ENCODE measurements around the gene SMCHD1. TPM values are rescaled to one million over a fixed set of nuclear protein-coding genes. Genes with fewer than 3 reads are reported as not detected.
A peak's percentile ranks its signal among the peaks of the same experiment; 100 is the strongest.
"Not testable (repeated sequence)": the region's sequence is repeated elsewhere in the genome, so short reads cannot be mapped to it uniquely, and the experiment has no call there.

Gene SMCHD1
- total and polyA plus RNA-seq, 3 experiments from 2014 or later, result 42.9 to 93.7 (median 89.5) TPM

GRCh38 chr18:2847317-2848246, 192.1 kb downstream of the SMCHD1 start:
- H3K4me1 Mint-ChIP-seq, result peaks cover 17 to 27% (median 25%) of the 10 kb centered on the region in 3 donors
- peak overlapping the region; percentile 75 to 91 (median 84) for H3K4me3 Mint-ChIP-seq
- peak overlapping the region; percentile 46 for H3K4me3 ChIP-seq (ENCODE audit: low read length)
- H3K9me3 Mint-ChIP-seq, result no peaks in the 10 kb centered on the region
- H3K36me3 Mint-ChIP-seq, result peaks cover 0 to 1% (median 0%) of the 10 kb centered on the region in 3 donors
- H3K36me3 ChIP-seq (ENCODE audit: insufficient read depth, low read length), result no peaks in the 10 kb centered on the region
- H3K27me3 Mint-ChIP-seq, result peaks cover 41 to 52% of the 10 kb centered on the region in 2 donors
- H3K27ac ChIP-seq (ENCODE audit: low read depth, low read length), result no peak overlapping the region
- H3K27ac Mint-ChIP-seq, result peak overlapping the region in 1 of 8 donors; percentile 5
- ChIA-PET POLR2A (interaction anchor here (0.7 kb wide), 1 partner anchor 42 kb away, joined by 7 read pairs; no protein-coding TSS in a partner anchor), CTCF (interaction anchor here (0.8 to 1.3 kb wide), 3 partner anchors 10 to 106 kb away, joined by 3 read pairs; no protein-coding TSS in a partner anchor)
- H3K9me3 ChIP-seq (ENCODE audit: low read length), result no peaks in the 10 kb centered on the region
- H3K4me1 ChIP-seq (ENCODE audit: insufficient read depth, low read length), result peaks cover 17% of the 10 kb centered on the region
- H3K27me3 ChIP-seq (ENCODE audit: insufficient read depth, low read length, poor library complexity, severe bottlenecking), result peaks cover 18% of the 10 kb centered on the region
- peak in 1 of 5 donors; percentile 9 for DNase-seq

GRCh38 chr18:2848247-2849246, 193.0 kb downstream of the SMCHD1 start:
- peaks cover 17 to 27% (median 25%) of the 10 kb centered on the region in 3 donors for H3K4me1 Mint-ChIP-seq
- ChIA-PET POLR2A (interaction anchor here (0.7 kb wide), 1 partner anchor 43 kb away, joined by 7 read pairs; no protein-coding TSS in a partner anchor), CTCF (interaction anchor here (0.8 to 1.3 kb wide), 3 partner anchors 11 to 107 kb away, joined by 3 read pairs; no protein-coding TSS in a partner anchor)
- Histone ChIP-seq H3K4me1 (ENCODE audit: insufficient read depth, low read length) (peaks cover 17% of the 10 kb centered on the region), H3K4me3 (ENCODE audit: low read length) (no peak overlapping the region), H3K27ac (ENCODE audit: low read depth, low read length) (no peak overlapping the region), H3K9me3 (ENCODE audit: low read length) (no peaks in the 10 kb centered on the region), H3K36me3 (ENCODE audit: insufficient read depth, low read length) (no peaks in the 10 kb centered on the region), H3K27me3 (ENCODE audit: insufficient read depth, low read length, poor library complexity, severe bottlenecking) (peaks cover 18% of the 10 kb centered on the region)
- peaks cover 0 to 1% (median 0%) of the 10 kb centered on the region in 3 donors for H3K36me3 Mint-ChIP-seq
- peak overlapping the region in 1 of 8 donors; percentile 5 for H3K27ac Mint-ChIP-seq
- peaks cover 40 to 56% of the 10 kb centered on the region in 2 donors for H3K27me3 Mint-ChIP-seq
- peak overlapping the region; percentile 61 to 91 (median 84) for H3K4me3 Mint-ChIP-seq
- DNase-seq, result no peak
- H3K9me3 Mint-ChIP-seq, result no peaks in the 10 kb centered on the region

- Mint-ChIP-seq H3K27ac (peak overlapping the region in 1 of 8 donors; percentile 11), H3K4me1 (peaks cover 17 to 25% (median 23%) of the 10 kb centered on the region in 3 donors), H3K27me3 (peaks cover 37 to 54% of the 10 kb centered on the region in 2 donors), H3K36me3 (peaks cover 0 to 1% (median 0%) of the 10 kb centered on the region in 3 donors), H3K9me3 (no peaks in the 10 kb centered on the region), H3K4me3 (no peak overlapping the region)
- no peak overlapping the region for H3K4me3 ChIP-seq (ENCODE audit: low read length)
- H3K9me3 ChIP-seq (ENCODE audit: low read length), result no peaks in the 10 kb centered on the region
- CTCF ChIA-PET, result no interaction called here
- no peak for DNase-seq
- POLR2A ChIA-PET, result no interaction called here
- H3K4me1 ChIP-seq (ENCODE audit: insufficient read depth, low read length), result peaks cover 17% of the 10 kb centered on the region
- no peak overlapping the region for H3K27ac ChIP-seq (ENCODE audit: low read depth, low read length)
- peaks cover 18% of the 10 kb centered on the region for H3K27me3 ChIP-seq (ENCODE audit: insufficient read depth, low read length, poor library complexity, severe bottlenecking)
- no peaks in the 10 kb centered on the region for H3K36me3 ChIP-seq (ENCODE audit: insufficient read depth, low read length)
These were observed 195.3 kb downstream of the SMCHD1 start for GRCh38 chr18:2850816-2851215.

- Histone ChIP-seq H3K27me3 (ENCODE audit: insufficient read depth, low read length, poor library complexity, severe bottlenecking) (peaks cover 18% of the 10 kb centered on the region), H3K36me3 (ENCODE audit: insufficient read depth, low read length) (no peaks in the 10 kb centered on the region), H3K9me3 (ENCODE audit: low read length) (no peaks in the 10 kb centered on the region), H3K27ac (ENCODE audit: low read depth, low read length) (no peak overlapping the region), H3K4me3 (ENCODE audit: low read length) (no peak overlapping the region), H3K4me1 (ENCODE audit: insufficient read depth, low read length) (peaks cover 17% of the 10 kb centered on the region)
- no peak overlapping the region for H3K27ac Mint-ChIP-seq
- DNase-seq, result no peak
- no peaks in the 10 kb centered on the region for H3K9me3 Mint-ChIP-seq
- CTCF ChIA-PET, result no interaction called here
- POLR2A ChIA-PET, result no interaction called here
- no peak overlapping the region for H3K4me3 Mint-ChIP-seq
- H3K36me3 Mint-ChIP-seq, result peaks cover 0 to 1% (median 0%) of the 10 kb centered on the region in 3 donors
- peaks cover 31 to 54% of the 10 kb centered on the region in 2 donors for H3K27me3 Mint-ChIP-seq
- H3K4me1 Mint-ChIP-seq, result peaks cover 11 to 23% (median 17%) of the 10 kb centered on the region in 3 donors
These were observed 196.2 kb downstream of the SMCHD1 start for GRCh38 chr18:2851771-2852170.

- H3K27ac ChIP-seq (ENCODE audit: low read depth, low read length); H3K4me3 ChIP-seq (ENCODE audit: low read length); H3K4me3 Mint-ChIP-seq; H3K9me3 ChIP-seq (ENCODE audit: low read length); H3K36me3 Mint-ChIP-seq; H3K9me3 Mint-ChIP-seq; DNase-seq; POLR2A ChIA-PET; H3K36me3 ChIP-seq (ENCODE audit: insufficient read depth, low read length); CTCF ChIA-PET; H3K27ac Mint-ChIP-seq: not testable (repeated sequence)
- peaks cover 31 to 59% of the 10 kb centered on the region in 2 donors for H3K27me3 Mint-ChIP-seq
- Histone ChIP-seq H3K4me1 (ENCODE audit: insufficient read depth, low read length) (peaks cover 15% of the 10 kb centered on the region), H3K27me3 (ENCODE audit: insufficient read depth, low read length, poor library complexity, severe bottlenecking) (peaks cover 18% of the 10 kb centered on the region)
- peaks cover 11 to 23% (median 16%) of the 10 kb centered on the region in 3 donors for H3K4me1 Mint-ChIP-seq
These were observed 196.9 kb downstream of the SMCHD1 start for GRCh38 chr18:2852460-2852859.

GRCh38 chr18:2853173-2853925, 197.8 kb downstream of the SMCHD1 start:
- Histone ChIP-seq H3K27ac (ENCODE audit: low read depth, low read length) (peak overlapping the region; percentile 67), H3K4me3 (ENCODE audit: low read length) (no peak overlapping the region), H3K27me3 (ENCODE audit: insufficient read depth, low read length, poor library complexity, severe bottlenecking) (peaks cover 18% of the 10 kb centered on the region), H3K36me3 (ENCODE audit: insufficient read depth, low read length) (no peaks in the 10 kb centered on the region), H3K4me1 (ENCODE audit: insufficient read depth, low read length) (peaks cover 9% of the 10 kb centered on the region), H3K9me3 (ENCODE audit: low read length) (no peaks in the 10 kb centered on the region)
- Mint-ChIP-seq H3K9me3 (no peaks in the 10 kb centered on the region), H3K27ac (no peak overlapping the region), H3K36me3 (peaks cover 0 to 1% (median 0%) of the 10 kb centered on the region in 3 donors), H3K27me3 (peaks cover 25 to 50% of the 10 kb centered on the region in 2 donors), H3K4me1 (peaks cover 4 to 14% (median 8%) of the 10 kb centered on the region in 3 donors), H3K4me3 (no peak overlapping the region)
- CTCF ChIA-PET, result no interaction called here
- DNase-seq, result no peak
- POLR2A ChIA-PET, result no interaction called here

All from CD8-positive, alpha-beta memory T cell (primary cell).